HG03571 (cell line): ENCODE data around the gene HADHB.
"Not testable (repeated sequence)": the region's sequence is repeated elsewhere in the genome, so short reads cannot be mapped to it uniquely, and the experiment has no call there.

Source experiments
- ATAC-seq: cut with Tn5 transposase; IDR thresholded peaks from one replicate; pipeline ENCODE4 v1.9.1; 2021; ENCODE audit not compliant: unreplicated experiment

HADHB gene

GRCh38 chr2:26290001-26290400, 45.3 kb downstream of the HADHB start:
- ATAC-seq: no peak

DNA sequence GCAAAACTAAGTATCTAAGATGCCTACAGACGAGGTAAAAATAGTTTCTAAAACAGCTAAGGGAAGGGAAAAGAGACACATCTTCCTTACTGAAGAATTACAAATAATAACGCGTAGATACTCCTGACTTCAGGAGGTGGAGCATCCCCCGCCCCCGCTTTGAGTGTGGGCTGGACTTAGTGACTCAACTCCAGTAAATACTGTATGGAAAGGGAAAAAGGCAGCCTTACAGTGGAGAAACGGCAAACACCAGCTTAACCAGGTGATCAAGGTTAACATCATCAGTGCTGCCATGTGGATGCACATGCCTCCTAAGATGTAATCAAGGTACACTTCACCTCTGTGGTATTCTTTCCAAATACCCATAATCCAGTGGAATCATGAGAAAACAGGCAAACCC, 47.9 kb downstream of the HADHB start:
- no peak for ATAC-seq

DNA sequence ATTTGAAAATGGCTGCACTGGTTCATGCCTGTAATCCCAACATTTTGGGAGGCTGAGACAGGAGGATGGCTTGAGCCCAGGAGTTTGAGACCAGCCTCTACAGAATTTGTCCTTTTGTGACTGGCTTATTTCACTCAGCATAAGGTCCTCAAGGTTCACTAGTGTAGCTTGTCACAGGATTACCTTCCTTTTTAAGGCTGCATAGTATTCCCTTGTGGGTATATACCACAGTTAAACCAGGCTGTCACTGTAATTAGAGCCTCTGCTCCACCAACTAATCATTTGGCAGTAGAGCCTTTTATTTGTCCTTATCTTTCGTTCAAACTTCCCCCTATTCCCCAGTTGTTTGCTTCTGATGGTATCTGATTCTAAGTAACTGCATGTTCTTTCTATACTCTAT, 50.8 kb downstream of the HADHB start:
- no peak for ATAC-seq

- no peak for ATAC-seq
Measured at GRCh38 chr2:26297061-26297460, 52.3 kb downstream of the HADHB start.

DNA sequence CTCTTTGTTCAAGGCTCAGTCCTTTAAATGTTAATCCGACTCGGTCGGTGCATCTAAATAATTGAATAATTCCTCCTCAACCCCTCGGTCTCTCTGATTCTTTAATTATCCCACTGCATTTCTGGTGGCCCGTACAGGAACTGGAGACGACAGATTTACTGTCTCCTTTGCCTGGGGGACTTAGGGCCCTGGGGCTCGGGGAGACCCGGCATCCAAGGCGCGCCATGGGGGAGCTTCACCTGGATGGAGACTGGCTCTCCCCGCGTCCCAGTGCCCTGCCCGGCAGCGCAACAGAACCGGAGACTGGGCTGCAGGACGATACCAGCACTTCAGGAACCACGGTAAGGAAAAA, 53.5 kb downstream of the HADHB start:
- ATAC-seq: no peak

DNA sequence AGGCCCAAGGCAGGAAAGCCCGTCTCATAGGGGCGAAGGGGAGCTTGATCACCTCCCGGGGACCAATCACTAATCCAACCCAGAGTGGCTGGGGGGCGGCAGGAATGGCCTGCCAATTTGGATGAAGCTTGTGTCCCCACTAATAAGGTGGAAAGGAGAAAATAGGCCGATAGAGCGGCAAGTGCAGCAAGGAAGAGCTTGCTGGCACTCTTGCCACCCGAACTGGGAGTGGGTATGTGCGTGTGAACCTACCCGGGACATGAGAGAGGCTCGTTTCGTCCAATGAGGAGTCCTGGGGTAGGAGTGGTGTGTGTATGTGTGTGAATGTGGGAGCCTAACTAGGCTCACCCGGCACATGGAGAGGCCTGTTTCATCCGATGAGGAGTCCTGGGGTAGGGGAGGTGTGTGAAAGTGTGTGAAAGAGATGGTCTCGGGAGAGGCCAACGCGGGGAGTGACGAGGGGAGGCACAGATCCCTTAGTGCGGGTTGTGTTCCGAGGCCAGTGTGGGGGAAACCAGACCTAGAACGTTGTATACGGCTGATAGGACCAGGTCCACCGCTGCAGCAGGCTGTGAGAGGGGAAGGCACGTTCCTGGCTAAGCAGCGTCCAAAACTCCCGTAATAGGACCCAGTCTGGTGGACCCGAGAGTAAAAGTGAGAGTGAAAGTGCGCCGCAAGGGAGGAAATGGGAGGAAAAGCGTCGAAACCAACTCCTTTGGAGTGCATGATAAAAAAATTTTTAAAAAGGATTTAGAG, 54.1 kb downstream of the HADHB start:
- ATAC-seq: no peak

DNA sequence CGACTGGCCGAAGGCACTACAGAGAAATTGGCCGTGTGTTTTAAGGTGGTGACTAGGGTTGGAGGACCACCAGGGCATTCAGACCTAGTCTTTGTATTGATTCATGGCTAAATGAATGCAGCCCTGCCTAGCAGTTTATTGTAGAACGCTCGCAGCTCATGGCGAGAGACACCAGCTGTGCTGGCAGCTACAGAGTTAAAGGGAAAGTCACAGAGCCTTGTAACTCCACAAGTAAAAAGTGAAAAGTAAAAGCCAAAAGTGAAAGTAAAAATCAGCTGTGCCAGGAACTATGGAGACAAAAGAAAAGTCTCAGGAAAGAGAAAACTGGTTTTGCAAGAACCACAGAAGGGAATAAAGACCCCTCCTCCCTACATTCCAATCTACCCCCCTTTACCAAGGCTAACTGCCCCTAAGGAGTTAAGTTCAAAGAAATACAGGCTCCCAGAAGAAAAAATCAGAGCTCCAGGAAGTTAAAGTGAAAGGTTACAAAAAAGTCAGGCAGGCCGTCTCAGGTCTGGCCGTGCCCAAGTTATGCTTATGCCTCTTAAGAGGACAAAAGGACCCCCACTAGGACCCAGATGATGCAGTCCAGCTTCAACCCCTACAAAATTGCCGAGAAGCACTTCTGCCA, 54.8 kb downstream of the HADHB start:
- ATAC-seq: no peak

DNA sequence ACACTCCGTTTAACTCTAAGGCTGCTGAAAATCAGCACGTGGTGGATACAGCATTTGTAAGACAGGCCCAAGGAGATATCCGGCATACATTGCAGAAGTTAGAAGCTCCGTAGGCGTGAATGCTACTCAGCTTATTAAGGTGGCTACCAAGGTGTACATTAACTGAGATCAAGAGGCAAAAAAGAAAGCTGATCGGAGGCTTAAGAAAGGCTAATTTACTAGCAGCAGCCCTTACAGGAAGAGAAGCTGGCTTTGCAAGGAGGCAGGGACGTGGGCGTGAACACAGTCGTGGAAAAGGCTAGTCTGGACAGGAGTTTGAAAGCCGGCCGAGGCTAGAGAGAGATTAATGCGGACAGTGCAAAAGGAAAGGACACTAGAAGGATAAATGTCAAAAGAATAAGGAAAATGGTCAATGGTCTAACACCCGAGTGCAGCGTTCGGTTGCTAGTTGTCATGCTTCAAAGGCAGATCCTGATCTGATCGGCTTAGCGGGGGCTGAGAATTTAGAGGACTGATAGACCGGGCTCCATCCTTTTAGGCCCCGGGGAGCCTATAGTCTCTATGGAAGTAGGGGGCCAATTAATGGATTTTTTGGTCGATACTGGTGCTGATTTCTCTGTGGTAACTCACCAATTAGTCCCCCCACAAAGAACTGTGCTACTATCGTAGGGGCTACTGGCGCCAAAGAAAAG, 55.6 kb downstream of the HADHB start:
- ATAC-seq: no peak

GRCh38 chr2:26302846-26303245, 58.1 kb downstream of the HADHB start:
- ATAC-seq: no peak

- ATAC-seq: not testable (repeated sequence)
Measured at GRCh38 chr2:26305094-26305493, 60.4 kb downstream of the HADHB start.

- no peak for ATAC-seq
Measured at GRCh38 chr2:26305540-26305939, 60.8 kb downstream of the HADHB start.

DNA sequence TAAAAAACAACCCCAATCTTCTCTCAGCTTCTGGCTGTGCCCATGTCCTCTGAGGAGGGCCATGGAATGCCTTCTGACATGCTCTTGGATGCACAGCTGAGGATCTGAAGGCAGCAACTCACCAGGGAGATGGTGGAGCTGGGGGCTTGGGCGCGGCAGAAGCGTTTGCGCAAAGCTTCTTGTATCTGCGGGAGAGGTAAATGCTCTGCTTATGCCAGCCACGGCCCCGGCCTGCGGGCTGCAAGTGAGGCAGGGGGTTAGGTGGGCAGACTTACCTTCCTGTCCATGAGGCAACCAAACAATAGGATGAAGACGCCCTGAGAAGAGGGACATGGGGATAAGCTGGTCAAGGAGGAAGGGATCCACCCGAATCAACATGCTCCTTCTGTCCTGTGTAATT, 65.2 kb downstream of the HADHB start:
- ATAC-seq: no peak

GRCh38 chr2:26312471-26312870, 67.7 kb downstream of the HADHB start:
- ATAC-seq: no peak

GRCh38 chr2:26313446-26313845, 68.7 kb downstream of the HADHB start:
- no peak for ATAC-seq

- ATAC-seq: no peak
Measured at GRCh38 chr2:26314243-26314642, 69.5 kb downstream of the HADHB start.

DNA sequence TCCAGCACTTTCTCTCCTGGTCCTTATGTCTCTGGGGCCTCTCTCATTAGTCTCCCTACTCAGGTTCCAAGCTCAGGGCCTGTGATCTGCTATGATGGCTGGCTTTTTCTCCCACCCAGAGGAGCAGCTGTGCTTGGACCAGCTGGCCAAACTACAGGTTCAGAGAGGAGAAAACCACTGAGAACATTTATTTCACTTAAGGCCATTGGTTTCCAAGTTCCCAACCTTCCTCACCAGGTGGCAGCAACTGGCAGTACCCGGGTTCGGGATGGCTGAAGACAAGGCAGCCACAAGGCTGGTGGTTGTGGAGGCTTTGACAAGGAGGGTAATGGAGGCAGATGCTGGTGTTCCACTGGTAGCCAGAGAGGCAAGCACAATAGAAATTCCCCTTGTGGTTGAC, 71.3 kb downstream of the HADHB start:
- ATAC-seq: no peak

- ATAC-seq: no peak
Measured at GRCh38 chr2:26316845-26317244, 72.1 kb downstream of the HADHB start.

DNA sequence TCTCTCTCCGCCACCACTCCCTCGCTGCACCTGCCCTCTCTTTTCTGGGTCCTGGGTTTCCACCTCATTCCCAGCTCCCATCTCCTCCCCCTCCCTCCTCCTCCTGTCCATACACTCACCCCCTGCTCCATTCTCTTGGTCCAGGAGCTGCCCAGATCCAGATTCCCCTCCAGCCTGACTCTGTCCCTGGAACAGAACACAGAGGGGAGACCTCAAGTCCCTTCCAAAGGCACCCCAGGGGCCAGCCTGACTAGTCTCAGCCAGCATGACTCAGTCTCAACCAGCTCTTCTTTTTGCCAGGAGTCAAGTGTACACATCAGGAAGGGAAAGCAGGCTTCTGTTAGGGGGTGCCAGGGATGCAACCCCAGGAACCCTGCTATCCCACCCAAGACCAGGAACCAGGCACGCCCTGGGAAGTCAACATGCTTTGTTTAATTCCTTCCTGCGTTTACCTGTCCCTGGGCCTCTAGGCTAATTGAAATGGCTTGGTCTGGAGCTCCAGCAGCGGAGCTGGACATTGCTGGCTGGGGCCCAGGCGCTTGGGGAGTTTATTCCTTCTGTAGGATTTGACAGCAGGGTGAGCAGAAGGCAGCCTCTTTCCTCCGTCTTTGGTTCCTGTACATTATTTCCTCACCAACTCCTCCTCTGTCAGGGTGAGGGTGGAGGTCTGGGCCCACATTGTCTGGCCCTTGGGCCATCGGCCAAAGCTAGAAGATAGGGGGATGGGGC, 72.8 kb downstream of the HADHB start:
- ATAC-seq: no peak

DNA sequence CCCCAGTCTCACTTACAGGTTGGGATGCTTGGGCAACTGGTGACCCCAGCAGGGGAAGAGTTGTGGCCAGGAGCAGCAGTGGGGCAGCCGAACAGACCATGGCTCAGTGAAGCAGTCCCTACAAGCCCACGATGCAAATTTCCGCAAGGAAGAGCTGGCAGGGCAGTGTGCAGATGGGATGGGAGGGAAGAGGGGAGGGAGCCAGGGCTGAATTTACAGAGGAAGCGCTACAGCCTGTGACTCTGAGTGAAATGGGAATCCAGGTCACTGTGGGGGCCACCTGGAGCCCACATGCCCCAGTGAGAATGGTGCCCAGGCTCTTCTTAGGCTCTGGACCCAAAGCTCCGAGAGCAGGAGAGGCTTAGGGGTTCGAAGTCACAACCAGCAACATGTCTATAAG, 74.2 kb downstream of the HADHB start:
- ATAC-seq: no peak

DNA sequence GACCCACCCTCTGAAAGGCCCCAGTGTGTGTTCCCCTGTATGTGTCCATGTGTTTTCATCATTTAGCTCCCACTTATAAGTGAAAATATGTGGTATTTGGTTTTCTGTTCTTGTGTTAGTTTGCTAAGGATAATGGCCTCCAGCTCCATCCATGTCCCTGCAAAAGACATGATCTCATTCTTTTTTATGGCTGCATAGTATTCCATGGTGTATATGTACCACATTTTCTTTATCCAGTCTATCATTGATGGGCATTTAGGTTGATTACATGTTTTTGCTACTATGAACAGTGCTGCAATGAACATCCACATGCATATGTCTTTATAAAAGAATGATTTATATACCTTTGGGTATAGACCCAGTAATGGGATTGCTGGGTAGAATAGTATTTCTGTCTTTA, 79.7 kb downstream of the HADHB start:
- not testable (repeated sequence) for ATAC-seq

DNA sequence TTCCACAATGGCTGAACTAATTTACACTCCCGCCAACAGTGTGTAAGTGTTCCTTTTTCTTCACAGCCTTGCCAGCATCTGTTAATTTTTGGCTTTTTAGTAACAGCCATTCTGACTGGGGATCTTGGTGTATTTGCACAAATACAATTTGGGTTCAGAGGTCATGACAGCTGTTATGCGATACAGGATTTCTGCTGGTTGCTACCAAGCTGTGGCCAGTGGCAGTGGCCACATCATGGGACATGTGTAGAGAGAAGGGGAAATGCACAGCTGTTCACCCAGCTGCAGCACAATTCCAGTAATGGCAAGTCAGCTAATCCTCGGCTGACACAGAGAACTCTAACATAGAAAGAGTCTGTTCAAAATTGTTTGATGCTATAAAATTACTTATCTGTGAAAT, 80.2 kb downstream of the HADHB start:
- no peak for ATAC-seq

GRCh38 chr2:26325851-26326250, 81.1 kb downstream of the HADHB start:
- no peak for ATAC-seq
